ENCODE measurements around the gene AP2M1. TPM values are rescaled to one million over a fixed set of nuclear protein-coding genes. Genes with fewer than 3 reads are reported as not detected.

Gene AP2M1
- polyA plus RNA-seq, 1 donor from 2014 or later = 551 TPM

DNA sequence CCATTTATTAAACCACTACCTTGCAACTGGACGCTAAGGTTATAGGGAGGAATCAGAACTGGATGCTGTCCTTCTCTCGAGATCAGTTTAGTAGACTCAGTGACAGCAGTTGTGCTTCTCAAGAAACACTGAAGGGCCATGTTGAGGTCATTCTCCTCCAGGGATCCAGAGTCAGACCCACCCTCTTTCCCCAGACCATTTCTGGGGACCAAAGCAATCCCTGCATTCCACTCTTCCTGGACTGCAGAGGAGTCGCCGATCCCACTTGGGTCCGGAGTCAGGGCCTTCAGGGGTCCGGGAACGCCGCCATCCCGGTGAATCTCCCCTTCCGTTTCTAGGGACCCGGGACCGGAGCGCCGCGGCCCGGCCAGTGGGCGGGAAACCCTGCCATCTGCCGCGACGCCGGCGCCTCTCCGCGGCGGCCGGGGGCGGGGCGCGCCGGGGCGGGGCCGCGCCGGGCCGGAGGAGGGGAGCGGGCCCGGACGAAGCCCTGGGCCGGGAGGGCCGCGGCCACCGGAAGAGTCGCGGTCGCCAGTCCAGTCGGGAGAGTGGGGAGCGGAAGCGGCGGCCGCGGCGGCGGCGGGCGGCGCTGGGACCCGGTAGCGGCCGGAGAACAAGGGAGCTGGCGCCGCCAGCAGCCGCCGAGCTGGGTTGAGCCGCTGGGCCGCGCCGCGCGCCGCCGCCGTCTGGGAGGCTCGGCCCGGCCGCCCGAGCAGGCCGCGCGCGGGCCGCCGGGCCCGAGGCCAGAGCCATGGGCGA, 19.6 kb upstream of the AP2M1 start, which contains the start of gene DVL3:
DVL3 (plus strand) TSS at position 493 of the 759 bp plus-strand sequence; CDS start at position 752, 259 bp downstream.
- H2AFZ ChIP-seq (ENCODE audit: low read depth, low read length) = peak within 1 kb of the TSS; percentile 94
- H3K4me2 ChIP-seq (ENCODE audit: low read length) = peak within 1 kb of the TSS; percentile 97
- H3K27ac ChIP-seq (ENCODE audit: low read length) = peak within 1 kb of the TSS; percentile 89
- no peaks in the 10 kb centered on the region for H3K27me3 ChIP-seq (ENCODE audit: insufficient read depth, low read depth, low read length)
- peak within 1 kb of the TSS; percentile 97 for H3K4me3 ChIP-seq (ENCODE audit: low read length)
- no peaks in the 10 kb centered on the region for H4K20me1 ChIP-seq (ENCODE audit: insufficient read depth)
- peaks cover 3% of the 10 kb centered on the region for H3F3A ChIP-seq (ENCODE audit: insufficient read depth, low read length, poor library complexity, severe bottlenecking)
- TF ChIP-seq TAF1 (IDR thresholded peaks at IDR 0.05; ENCODE audit: low read depth) = peak; percentile 12
- no peak for TF ChIP-seq RAD21 (conservative IDR thresholded peaks at IDR 0.05)
- TF ChIP-seq MXI1 (conservative IDR thresholded peaks at IDR 0.05; ENCODE audit: poor library complexity, severe bottlenecking) = no peak
- no peak for TF ChIP-seq EP300 (conservative IDR thresholded peaks at IDR 0.05; ENCODE audit: poor library complexity, severe bottlenecking)
- TF ChIP-seq EZH2 (IDR thresholded peaks at IDR 0.05; ENCODE audit: borderline replicate concordance, insufficient read depth, low read length, poor library complexity, severe bottlenecking) = no peak
- TF ChIP-seq POLR2AphosphoS5 (IDR thresholded peaks at IDR 0.05) = peak; percentile 32
- H3K36me3 ChIP-seq (ENCODE audit: insufficient read depth, low read length) = no peaks in the 10 kb centered on the region
- no peaks in the 10 kb centered on the region for H3K9me2 ChIP-seq (ENCODE audit: insufficient read depth, low read length)
- peaks cover 37% of the 10 kb centered on the region for H3K79me2 ChIP-seq (replicated peaks; ENCODE audit: insufficient read depth, low read length)
- H3K9ac ChIP-seq (ENCODE audit: low read length) = peak within 1 kb of the TSS; percentile 92
- no peaks in the 10 kb centered on the region for H3K9me3 ChIP-seq (ENCODE audit: low read length)

DNA sequence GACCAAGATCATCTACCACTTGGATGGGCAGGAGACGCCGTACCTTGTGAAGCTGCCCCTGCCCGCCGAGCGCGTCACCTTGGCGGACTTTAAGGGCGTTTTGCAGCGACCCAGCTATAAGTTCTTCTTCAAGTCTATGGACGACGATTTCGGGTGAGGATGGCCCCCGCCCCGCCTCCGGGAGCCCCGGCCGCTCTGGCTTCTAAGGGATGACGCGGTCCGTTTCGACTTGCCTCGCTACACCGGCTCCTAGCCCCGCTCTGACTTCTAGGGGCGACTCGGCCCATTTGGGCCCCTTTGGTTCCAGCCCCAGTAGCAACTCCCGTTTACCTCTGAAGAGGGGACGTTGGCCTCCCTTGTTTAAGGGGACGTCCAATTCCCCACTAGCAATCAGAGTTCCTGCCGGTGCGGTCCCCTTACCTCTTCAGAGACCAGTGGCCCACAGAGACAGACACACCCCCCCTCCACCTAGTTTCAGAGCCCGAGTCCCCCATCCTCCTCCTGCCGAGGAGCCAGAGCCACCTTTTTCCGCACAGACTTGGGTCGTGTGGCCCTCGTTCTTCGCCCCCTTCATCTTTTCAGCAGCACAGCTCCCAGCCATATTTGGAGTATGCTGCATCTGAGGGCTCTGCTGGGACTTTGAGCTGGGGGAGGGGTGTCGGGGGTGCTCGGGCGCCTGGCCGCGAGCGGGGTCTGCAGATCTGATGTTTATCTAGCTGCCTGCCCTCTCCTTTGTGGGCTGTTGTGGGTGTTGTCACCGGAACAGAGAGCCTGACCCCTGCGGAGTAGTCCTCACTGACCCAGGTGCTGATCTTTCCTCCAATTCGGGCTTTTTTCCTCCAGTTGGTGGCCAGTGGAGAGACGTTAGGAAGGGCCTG, 18.8 kb upstream of the AP2M1 start:
- no peaks in the 10 kb centered on the region for H3K36me3 ChIP-seq (ENCODE audit: insufficient read depth, low read length)
- H4K20me1 ChIP-seq (ENCODE audit: insufficient read depth) = no peaks in the 10 kb centered on the region
- peak overlapping the region; percentile 94 for H3K4me2 ChIP-seq (ENCODE audit: low read length)
- TF ChIP-seq, protein P1, sequence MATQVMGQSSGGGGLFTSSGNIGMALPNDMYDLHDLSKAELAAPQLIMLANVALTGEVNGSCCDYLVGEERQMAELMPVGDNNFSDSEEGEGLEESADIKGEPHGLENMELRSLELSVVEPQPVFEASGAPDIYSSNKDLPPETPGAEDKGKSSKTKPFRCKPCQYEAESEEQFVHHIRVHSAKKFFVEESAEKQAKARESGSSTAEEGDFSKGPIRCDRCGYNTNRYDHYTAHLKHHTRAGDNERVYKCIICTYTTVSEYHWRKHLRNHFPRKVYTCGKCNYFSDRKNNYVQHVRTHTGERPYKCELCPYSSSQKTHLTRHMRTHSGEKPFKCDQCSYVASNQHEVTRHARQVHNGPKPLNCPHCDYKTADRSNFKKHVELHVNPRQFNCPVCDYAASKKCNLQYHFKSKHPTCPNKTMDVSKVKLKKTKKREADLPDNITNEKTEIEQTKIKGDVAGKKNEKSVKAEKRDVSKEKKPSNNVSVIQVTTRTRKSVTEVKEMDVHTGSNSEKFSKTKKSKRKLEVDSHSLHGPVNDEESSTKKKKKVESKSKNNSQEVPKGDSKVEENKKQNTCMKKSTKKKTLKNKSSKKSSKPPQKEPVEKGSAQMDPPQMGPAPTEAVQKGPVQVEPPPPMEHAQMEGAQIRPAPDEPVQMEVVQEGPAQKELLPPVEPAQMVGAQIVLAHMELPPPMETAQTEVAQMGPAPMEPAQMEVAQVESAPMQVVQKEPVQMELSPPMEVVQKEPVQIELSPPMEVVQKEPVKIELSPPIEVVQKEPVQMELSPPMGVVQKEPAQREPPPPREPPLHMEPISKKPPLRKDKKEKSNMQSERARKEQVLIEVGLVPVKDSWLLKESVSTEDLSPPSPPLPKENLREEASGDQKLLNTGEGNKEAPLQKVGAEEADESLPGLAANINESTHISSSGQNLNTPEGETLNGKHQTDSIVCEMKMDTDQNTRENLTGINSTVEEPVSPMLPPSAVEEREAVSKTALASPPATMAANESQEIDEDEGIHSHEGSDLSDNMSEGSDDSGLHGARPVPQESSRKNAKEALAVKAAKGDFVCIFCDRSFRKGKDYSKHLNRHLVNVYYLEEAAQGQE (IDR thresholded peaks at IDR 0.05; ENCODE audit: borderline replicate concordance) = no peak
- peak; percentile 45 for TF ChIP-seq TAF1 (IDR thresholded peaks at IDR 0.05; ENCODE audit: low read depth)
- no peak for TF ChIP-seq SMC3 (conservative IDR thresholded peaks at IDR 0.05; ENCODE audit: poor library complexity)
- TF ChIP-seq EP300 (conservative IDR thresholded peaks at IDR 0.05; ENCODE audit: poor library complexity, severe bottlenecking) = no peak
- TF ChIP-seq POLR2AphosphoS5 (IDR thresholded peaks at IDR 0.05) = peak; percentile 7
- no peaks in the 10 kb centered on the region for H3K27me3 ChIP-seq (ENCODE audit: insufficient read depth, low read depth, low read length)
- H3F3A ChIP-seq (ENCODE audit: insufficient read depth, low read length, poor library complexity, severe bottlenecking) = peaks cover 3% of the 10 kb centered on the region
- H3K79me2 ChIP-seq (replicated peaks; ENCODE audit: insufficient read depth, low read length) = peaks cover 46% of the 10 kb centered on the region
- no peaks in the 10 kb centered on the region for H3K9me3 ChIP-seq (ENCODE audit: low read length)
- peak overlapping the region; percentile 92 for H3K9ac ChIP-seq (ENCODE audit: low read length)
- peak overlapping the region; percentile 89 for H3K27ac ChIP-seq (ENCODE audit: low read length)
- peak overlapping the region; percentile 97 for H3K4me3 ChIP-seq (ENCODE audit: low read length)
- peak overlapping the region; percentile 37 for H2AFZ ChIP-seq (ENCODE audit: low read depth, low read length)
- no peaks in the 10 kb centered on the region for H3K9me2 ChIP-seq (ENCODE audit: insufficient read depth, low read length)
